GM12865 (cell line): ENCODE data around the gene SLC15A5.

Experiments used
- DNase-seq: peaks from one replicate; pipeline ENCODE4 v3.0.0; 2010; ENCODE audit warnings: low read depth
- H3K4me3 ChIP-seq: 2 replicates; pipeline ENCODE4 v1.5.1; 2011; ENCODE audit warnings: mild to moderate bottlenecking, low read depth, low read length, control low read depth
- TF ChIP-seq, protein P1 (sequence below): IDR thresholded peaks from 2 replicates; pipeline ENCODE4 v1.5.1; 2011; ENCODE audit warnings: low read length, control low read depth, low read depth, inconsistent platforms; ENCODE audit not compliant: insufficient read depth; ENCODE audit errors: missing control alignments

SLC15A5 gene

DNA sequence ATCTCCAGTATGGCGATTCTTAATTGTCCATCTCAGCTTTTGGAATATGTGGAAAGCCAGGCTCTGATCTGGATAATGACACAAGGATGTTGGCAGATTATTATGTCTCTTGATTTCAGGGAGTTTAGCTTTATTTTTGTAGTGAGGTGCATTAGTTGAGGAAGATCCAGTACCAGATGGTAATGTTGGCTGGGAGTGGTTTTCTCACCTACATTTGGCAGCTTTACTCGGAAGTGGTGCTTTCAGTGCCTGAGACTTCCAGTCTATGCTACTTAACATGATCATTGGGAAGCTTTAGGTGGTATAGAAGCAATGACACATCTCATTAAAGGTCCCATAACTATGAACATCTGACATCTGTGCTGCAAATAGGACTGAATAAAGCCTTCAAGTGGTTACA lies 7.5 kb downstream of the SLC15A5 start:
- no peak for DNase-seq
- TF ChIP-seq, protein P1, sequence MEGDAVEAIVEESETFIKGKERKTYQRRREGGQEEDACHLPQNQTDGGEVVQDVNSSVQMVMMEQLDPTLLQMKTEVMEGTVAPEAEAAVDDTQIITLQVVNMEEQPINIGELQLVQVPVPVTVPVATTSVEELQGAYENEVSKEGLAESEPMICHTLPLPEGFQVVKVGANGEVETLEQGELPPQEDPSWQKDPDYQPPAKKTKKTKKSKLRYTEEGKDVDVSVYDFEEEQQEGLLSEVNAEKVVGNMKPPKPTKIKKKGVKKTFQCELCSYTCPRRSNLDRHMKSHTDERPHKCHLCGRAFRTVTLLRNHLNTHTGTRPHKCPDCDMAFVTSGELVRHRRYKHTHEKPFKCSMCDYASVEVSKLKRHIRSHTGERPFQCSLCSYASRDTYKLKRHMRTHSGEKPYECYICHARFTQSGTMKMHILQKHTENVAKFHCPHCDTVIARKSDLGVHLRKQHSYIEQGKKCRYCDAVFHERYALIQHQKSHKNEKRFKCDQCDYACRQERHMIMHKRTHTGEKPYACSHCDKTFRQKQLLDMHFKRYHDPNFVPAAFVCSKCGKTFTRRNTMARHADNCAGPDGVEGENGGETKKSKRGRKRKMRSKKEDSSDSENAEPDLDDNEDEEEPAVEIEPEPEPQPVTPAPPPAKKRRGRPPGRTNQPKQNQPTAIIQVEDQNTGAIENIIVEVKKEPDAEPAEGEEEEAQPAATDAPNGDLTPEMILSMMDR = no peak
- no peak overlapping the region for H3K4me3 ChIP-seq

DNA sequence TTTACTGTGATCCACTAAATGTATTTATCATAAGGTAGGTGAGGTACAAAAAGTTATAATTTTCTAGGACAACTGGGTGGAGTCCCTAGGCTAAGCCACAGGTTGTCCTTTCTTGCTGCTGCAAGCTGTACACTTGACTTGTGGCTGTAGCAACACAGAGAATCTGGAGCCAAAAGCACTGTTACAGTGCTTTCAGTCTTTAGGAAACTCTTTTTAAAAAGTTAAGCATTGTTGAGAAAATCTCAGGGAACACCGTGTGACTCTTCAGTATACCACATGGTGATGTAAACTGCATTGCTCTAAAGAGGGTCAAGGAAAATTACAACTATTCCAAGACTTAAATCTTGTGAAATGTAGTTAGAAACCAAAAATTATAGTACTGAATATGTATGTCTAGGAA lies 11.4 kb downstream of the SLC15A5 start:
- DNase-seq = no peak
- H3K4me3 ChIP-seq = no peak overlapping the region
- TF ChIP-seq, protein P1 = no peak

DNA sequence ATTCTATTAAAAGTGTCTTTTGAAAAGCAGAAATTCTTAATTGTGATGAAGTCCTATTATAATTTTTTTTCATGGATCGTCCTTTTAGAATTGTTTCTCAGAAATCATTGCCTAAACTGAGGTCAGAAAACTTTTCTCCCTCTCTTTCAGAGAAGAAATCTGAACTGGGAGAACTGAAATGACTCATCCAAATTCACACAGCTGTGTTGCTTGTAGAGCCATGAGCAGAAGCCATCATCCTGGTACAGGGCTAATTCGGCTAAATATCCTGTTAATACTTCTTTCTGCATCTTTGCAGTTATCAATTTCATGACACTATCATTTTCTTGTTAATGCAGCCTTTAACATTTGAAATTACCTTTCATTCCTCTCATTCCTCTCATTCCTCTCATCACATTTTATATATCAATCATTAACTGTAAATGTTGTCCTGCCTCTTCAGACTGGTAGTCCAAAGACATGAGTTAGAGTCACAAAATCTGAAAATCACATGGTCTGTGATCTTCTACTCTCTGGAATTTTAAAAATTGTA lies 15.5 kb downstream of the SLC15A5 start:
- no peak for DNase-seq
- H3K4me3 ChIP-seq = no peak overlapping the region
- TF ChIP-seq, protein P1 = no peak

DNA sequence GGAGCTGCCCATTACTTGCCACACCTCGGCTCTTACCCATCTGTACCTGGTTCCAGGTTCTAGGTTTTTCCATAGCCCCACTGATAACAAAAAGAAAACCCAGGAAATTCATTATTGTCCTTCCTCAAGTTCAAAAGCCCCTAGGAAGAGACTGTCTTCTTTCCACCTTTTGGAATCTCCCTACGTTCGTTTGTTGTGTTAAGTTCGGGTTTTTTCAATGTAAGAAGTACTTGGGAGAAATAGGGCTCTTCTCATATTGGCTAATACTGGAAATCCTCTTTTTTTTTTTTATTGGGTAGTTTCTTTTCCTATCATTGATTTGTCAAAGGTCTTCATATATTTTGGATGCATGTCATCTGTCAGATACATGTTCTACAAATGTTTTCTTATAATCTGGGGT lies 17.3 kb downstream of the SLC15A5 start:
- TF ChIP-seq, protein P1 = no peak
- H3K4me3 ChIP-seq = no peak overlapping the region
- DNase-seq = no peak

DNA sequence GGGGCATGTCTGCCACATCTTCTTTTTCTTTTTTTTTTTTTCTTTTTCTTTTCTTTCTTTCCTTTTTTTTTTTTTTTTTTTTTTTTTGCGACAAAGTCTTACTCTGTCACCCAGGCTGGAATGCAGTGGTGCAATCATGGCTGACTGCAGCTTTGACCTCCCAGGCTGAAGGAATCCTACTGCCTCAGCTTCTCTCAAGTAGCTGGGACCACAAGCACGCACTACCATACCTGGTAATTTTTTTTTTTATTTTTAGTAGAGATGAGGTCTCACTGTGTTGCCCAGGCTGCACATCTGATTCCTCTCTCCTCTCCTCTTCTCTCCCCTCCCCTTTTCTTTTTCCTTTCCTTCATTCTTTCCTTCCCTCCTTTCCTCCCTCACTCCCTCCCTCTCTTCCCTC lies 18.5 kb downstream of the SLC15A5 start:
- no peak for DNase-seq
- no peak overlapping the region for H3K4me3 ChIP-seq
- TF ChIP-seq, protein P1 = no peak

DNA sequence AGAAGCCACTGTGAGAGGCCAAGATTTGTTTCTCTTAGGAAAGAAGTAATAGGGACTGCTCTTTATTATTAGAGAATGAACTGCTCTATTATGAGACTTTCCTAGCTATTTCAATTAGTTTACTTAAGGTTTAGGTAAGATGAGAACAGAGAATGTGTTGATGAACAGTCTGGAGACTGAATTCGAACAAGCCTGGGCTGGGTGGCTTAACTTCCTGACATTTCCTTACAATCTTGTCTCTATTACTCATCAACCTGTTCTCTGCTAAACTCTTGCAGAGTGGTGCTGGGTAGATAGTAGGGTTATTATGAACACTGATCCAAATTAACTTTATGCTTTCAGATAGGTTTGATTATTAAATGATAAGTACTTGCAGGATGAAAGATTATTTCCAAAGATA lies 31.2 kb downstream of the SLC15A5 start:
- DNase-seq = no peak
- TF ChIP-seq, protein P1 = no peak
- H3K4me3 ChIP-seq = no peak overlapping the region

DNA sequence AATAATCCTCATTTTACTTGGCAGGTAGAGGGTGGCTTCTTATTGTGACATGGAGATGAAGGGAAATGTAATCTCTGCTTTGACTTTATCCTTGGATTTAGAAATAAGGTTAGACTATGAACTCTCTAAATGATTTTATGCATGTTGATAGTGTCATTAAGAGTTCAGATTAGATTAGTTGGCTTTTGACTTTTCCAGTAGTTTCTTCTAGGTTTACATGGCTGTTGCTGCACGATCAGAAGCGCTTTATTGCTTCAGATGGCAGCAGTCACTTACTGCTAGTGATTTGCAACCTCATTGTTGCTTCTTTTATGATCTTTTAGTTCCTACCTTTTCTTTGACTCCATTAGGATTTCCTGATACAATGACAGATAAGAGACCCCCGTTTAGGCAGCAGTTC lies 32.3 kb downstream of the SLC15A5 start:
- no peak for DNase-seq
- TF ChIP-seq, protein P1 = no peak
- no peak overlapping the region for H3K4me3 ChIP-seq
